ENCODE measurements around the gene UGT1A9.

DNA sequence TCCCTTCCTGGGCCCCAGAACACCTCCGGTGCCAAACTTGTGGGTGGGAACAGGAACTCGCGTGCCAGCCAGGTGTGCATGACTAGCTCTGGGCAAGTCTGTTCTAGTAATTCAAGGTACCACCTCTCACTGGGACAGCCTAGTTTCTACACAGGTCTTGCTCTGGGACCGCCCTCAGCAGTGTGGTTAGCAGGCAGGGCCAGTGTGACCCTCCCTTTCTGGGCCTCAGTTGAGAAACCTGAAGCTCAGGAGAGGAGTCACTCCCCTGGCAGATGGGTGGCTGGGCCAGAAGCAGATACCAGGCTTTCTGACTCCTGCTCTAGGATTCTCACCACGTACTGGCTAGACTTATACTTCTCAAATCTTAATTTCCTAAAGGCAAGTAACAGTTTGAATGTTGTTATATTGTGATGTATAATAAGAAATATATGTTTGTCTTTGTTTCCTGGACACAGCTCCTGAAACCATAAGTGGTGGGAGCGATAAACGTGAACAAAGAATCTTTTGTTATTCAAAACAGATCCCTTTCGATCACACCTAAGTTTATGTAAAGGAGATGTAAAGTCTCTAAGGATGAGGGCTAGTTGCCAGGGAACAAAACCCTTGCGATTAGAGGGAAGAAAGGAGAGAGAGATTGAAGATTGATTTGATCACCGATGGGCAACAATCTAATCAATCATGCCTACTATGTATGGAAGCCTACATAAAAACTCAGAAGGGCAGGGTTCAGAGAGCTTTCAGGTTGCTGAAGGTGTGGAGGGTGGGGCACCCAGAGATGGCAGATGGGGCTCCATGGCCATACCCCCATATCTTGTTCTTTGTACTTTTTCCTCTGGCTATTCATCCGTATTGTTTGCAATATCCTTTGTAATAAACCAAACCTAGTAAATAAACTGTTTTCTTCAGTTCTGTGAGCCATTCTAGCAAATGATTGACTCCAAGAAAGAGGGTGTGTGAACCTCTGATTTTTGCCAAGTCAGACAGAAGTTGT is 20.0 kb downstream of the UGT1A9 start:
- no peak for TF ChIP-seq CTCF (IDR thresholded peaks at IDR 0.05; ENCODE audit: low read length)
- TF ChIP-seq EZH2phosphoT487 (IDR thresholded peaks at IDR 0.05; ENCODE audit: low read length) = no peak
- TF ChIP-seq EZH2 (optimal IDR thresholded peaks at IDR 0.05; ENCODE audit: low read depth, low read length) = no peak

All from MM.1S (cell line).